ENCODE measurements around the gene FYCO1. TPM values are rescaled to one million over a fixed set of nuclear protein-coding genes. Genes with fewer than 3 reads are reported as not detected.

Gene FYCO1
- total RNA-seq, 2 experiments from 2014 or later: 9.4 to 15.2 TPM

DNA sequence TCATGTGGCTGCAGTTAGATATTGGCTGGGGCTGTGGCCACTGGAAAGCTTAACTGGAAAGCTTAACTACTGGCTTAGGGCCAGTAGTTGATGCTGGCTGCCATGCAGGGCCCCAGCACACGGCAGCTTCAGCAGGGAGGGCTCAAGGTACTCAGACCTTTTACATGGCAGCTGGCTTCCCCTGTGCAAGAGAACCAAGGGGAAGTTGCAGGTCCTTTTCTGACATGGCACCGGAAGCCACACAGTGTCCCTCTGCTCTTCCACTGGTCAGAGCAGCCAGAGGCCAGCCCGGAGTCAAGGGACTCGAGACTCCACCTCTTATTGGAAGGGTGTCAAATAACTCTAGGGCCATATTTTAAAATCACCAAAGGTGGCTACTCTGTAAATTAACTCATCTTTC, 84.7 kb downstream of the FYCO1 start:
- TF ChIP-seq CTCF (conservative IDR thresholded peaks at IDR 0.05; ENCODE audit: low read length) (no peak), EZH2phosphoT487 (IDR thresholded peaks at IDR 0.05; ENCODE audit: borderline replicate concordance, low read depth, low read length) (no peak)
- no peak overlapping the region for H3K27ac ChIP-seq (ENCODE audit: low read depth, low read length, poor library complexity, severe bottlenecking)
- ChIA-PET CTCF (ENCODE audit: unreplicated experiment) (interaction anchor here (0.6 kb wide), 1 partner anchor 83 kb away, joined by 3 read pairs; no protein-coding TSS in a partner anchor), POLR2A (interaction anchor here (0.5 kb wide), 1 partner anchor 188 kb away, joined by 3 read pairs; no protein-coding TSS in a partner anchor)
- no peak for DNase-seq (ENCODE audit: low spot score)
- no peak overlapping the region for H2AFZ ChIP-seq (ENCODE audit: low read length)
- no TSS peak for BruUV-seq (replicated peaks)
- H3K9me2 ChIP-seq (ENCODE audit: insufficient read depth, low read length): no peaks in the 10 kb centered on the region
- H3K4me3 ChIP-seq (ENCODE audit: low read depth, low read length, poor library complexity, severe bottlenecking): no peak overlapping the region
- H3K9me3 ChIP-seq (ENCODE audit: low read length): no peaks in the 10 kb centered on the region
- H3K4me1 ChIP-seq (ENCODE audit: insufficient read depth, low read length, poor library complexity, severe bottlenecking): no peaks in the 10 kb centered on the region
- H3K79me2 ChIP-seq (ENCODE audit: insufficient read depth, low read depth, low read length): no peaks in the 10 kb centered on the region
- no peaks in the 10 kb centered on the region for H3K36me3 ChIP-seq (ENCODE audit: insufficient read depth, low read length)
- no peaks in the 10 kb centered on the region for H4K20me1 ChIP-seq (ENCODE audit: insufficient read depth, low read length)
- H3K4me2 ChIP-seq (ENCODE audit: low read length): no peak overlapping the region
- intact Hi-C loops (cut with micrococcal nuclease; ENCODE audit: unreplicated experiment): no loop called here

- H3K4me1 ChIP-seq (ENCODE audit: insufficient read depth, low read length, poor library complexity, severe bottlenecking): no peaks in the 10 kb centered on the region
- H3K9me3 ChIP-seq (ENCODE audit: low read length): no peaks in the 10 kb centered on the region
- H3K27ac ChIP-seq (ENCODE audit: low read depth, low read length, poor library complexity, severe bottlenecking): no peak overlapping the region
- intact Hi-C loops (cut with micrococcal nuclease; ENCODE audit: unreplicated experiment): loop anchor here (5.0 kb wide), 1 partner anchor 67 kb away; the partner anchor contains the start of gene LZTFL1
- CTCF ChIA-PET (ENCODE audit: unreplicated experiment): no interaction called here
- DNase-seq (ENCODE audit: low spot score): peak; percentile 19
- no peak overlapping the region for H3K4me3 ChIP-seq (ENCODE audit: low read depth, low read length, poor library complexity, severe bottlenecking)
- BruUV-seq (replicated peaks): no TSS peak
- H4K20me1 ChIP-seq (ENCODE audit: insufficient read depth, low read length): no peaks in the 10 kb centered on the region
- POLR2A ChIA-PET: no interaction called here
- no peaks in the 10 kb centered on the region for H3K9me2 ChIP-seq (ENCODE audit: insufficient read depth, low read length)
- H3K4me2 ChIP-seq (ENCODE audit: low read length): no peak overlapping the region
- no peak for TF ChIP-seq CTCF (conservative IDR thresholded peaks at IDR 0.05; ENCODE audit: low read length)
- no peak for TF ChIP-seq EZH2phosphoT487 (IDR thresholded peaks at IDR 0.05; ENCODE audit: borderline replicate concordance, low read depth, low read length)
- no peak overlapping the region for H2AFZ ChIP-seq (ENCODE audit: low read length)
- no peaks in the 10 kb centered on the region for H3K36me3 ChIP-seq (ENCODE audit: insufficient read depth, low read length)
- no peaks in the 10 kb centered on the region for H3K79me2 ChIP-seq (ENCODE audit: insufficient read depth, low read depth, low read length)
Measured at GRCh38 chr3:45909542-45909941, 86.1 kb downstream of the FYCO1 start.

DNA sequence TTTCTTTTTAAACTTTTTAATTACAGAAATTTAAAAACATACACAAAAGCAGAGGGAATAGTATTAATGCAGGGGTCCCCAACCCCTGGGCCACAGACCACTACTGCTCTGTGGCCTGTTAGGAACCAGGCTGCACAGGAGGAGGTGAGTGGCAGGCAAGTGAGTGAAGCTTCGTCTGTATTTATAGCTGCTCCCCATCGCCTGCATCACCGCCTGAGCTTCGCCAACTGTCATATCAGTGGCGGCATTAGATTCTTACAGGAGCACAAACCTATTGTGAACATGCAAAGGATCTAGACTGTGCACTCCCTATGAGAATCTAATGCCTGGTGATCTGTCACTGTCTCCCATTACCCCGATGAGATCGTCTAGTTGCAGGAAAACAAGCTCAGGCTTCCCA, 86.9 kb downstream of the FYCO1 start:
- BruUV-seq (replicated peaks): no TSS peak
- no peaks in the 10 kb centered on the region for H4K20me1 ChIP-seq (ENCODE audit: insufficient read depth, low read length)
- H3K4me3 ChIP-seq (ENCODE audit: low read depth, low read length, poor library complexity, severe bottlenecking): no peak overlapping the region
- ChIA-PET CTCF (ENCODE audit: unreplicated experiment) (no interaction called here), POLR2A (interaction anchor here (1.6 kb wide), 1 partner anchor 14 kb away, joined by 3 read pairs; no protein-coding TSS in a partner anchor)
- no peaks in the 10 kb centered on the region for H3K9me3 ChIP-seq (ENCODE audit: low read length)
- TF ChIP-seq CTCF (conservative IDR thresholded peaks at IDR 0.05; ENCODE audit: low read length) (no peak), EZH2phosphoT487 (IDR thresholded peaks at IDR 0.05; ENCODE audit: borderline replicate concordance, low read depth, low read length) (no peak)
- no peak overlapping the region for H3K27ac ChIP-seq (ENCODE audit: low read depth, low read length, poor library complexity, severe bottlenecking)
- H2AFZ ChIP-seq (ENCODE audit: low read length): no peak overlapping the region
- H3K36me3 ChIP-seq (ENCODE audit: insufficient read depth, low read length): no peaks in the 10 kb centered on the region
- intact Hi-C loops (cut with micrococcal nuclease; ENCODE audit: unreplicated experiment): loop anchor here (5.0 kb wide), 1 partner anchor 66 kb away; the partner anchor contains the start of gene LZTFL1
- no peaks in the 10 kb centered on the region for H3K9me2 ChIP-seq (ENCODE audit: insufficient read depth, low read length)
- no peak overlapping the region for H3K4me2 ChIP-seq (ENCODE audit: low read length)
- no peaks in the 10 kb centered on the region for H3K4me1 ChIP-seq (ENCODE audit: insufficient read depth, low read length, poor library complexity, severe bottlenecking)
- DNase-seq (ENCODE audit: low spot score): no peak
- H3K79me2 ChIP-seq (ENCODE audit: insufficient read depth, low read depth, low read length): no peaks in the 10 kb centered on the region

Data from OCI-LY7 (cell line).